GM18498 (cell line): ENCODE data around the gene GOLGA8T.
"Not testable (repeated sequence)": the region's sequence is repeated elsewhere in the genome, so short reads cannot be mapped to it uniquely, and the experiment has no call there.

ENCODE experiments used
- ATAC-seq: cut with Tn5 transposase; IDR thresholded peaks from one replicate; pipeline ENCODE4 v1.9.1; 2021; ENCODE audit warnings: mild to moderate bottlenecking, moderate library complexity; ENCODE audit not compliant: unreplicated experiment

Gene GOLGA8T, protein sequence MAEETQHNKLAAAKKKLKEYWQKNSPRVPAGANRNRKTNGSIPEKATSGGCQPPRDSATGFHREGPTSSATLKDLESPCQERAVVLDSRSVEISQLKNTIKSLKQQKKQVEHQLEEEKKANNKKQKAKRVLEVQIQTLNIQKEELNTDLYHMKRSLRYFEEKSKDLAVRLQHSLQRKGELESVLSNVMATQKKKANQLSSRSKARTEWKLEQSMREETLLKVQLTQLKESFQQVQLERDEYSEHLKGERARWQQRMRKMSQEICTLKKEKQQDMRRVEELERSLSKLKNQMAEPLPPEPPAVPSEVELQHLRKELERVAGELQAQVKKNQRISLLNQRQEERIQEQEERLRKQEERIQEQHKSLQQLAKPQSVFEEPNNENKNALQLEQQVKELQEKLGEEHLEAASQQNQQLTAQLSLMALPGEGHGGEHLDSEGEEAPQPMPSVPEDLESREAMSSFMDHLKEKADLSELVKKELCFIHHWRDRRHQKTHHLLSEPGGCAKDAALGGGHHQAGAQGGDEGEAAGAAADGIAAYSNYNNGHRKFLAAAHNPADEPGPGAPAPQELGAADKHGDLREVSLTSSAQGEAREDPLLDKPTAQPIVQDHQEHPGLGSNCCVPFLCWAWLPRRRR

GRCh38 chr15:30134751-30135150, at the start of gene GOLGA8T:
Gene GOLGA8T, plus strand, starts transcription at chr15:30135051. Its CDS starts 98 bp downstream, at chr15:30135149.
- ATAC-seq: not testable (repeated sequence)

DNA sequence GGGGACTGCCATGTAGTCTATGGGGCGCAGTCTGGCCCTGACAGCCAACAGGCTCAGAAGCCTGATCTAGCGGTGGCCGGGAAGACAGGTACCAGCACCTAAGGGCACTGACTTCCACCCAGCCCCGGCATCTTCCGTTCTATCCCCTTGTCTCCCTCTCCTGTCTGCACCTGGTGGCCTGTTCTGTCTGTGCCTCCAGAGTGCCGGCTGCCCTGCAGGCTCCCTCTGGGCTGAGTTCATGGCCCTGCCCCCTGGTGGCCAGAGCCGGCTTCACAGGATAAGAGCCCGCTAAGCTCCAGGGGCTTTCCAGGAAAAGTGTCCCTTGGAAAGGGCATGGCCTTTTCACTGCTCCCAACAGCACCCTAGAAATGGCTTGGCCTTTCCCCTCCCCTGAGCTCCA, 37.0 kb upstream of the GOLGA8T start:
- ATAC-seq: not testable (repeated sequence)

- not testable (repeated sequence) for ATAC-seq
These were observed 32.0 kb upstream of the GOLGA8T start for GRCh38 chr15:30102890-30103289.

DNA sequence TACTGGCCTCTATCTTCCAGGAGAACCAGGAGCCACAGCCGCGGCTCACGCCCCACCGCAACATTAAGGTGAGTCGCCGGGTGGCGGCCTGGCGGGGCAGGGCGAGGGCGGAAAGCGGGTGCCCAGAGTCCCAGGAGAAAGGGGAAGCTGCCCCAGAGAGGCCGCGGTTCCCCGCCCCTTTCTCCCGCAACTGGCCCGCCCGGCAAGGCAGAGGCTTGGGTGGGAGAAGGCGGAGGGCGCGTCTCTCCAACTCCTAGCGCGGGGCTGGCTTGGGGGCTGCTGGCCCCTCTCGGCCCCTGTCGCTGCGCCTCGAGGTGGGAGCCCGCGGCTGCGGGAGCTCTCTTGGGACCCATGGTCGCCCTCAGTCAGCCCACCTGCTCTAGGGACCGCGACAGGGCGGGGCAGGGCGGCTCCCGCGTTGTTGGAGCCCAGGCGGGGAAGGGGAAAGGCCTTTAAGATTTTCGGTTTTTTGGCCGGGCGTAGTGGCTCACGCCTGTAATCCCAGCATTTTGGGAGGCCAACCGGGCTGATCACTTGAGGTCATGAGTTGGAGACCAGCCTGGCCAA, 30.8 kb upstream of the GOLGA8T start:
- not testable (repeated sequence) for ATAC-seq

GRCh38 chr15:30110591-30110990, 24.3 kb upstream of the GOLGA8T start:
- ATAC-seq: not testable (repeated sequence)

GRCh38 chr15:30130066-30130465, 4.8 kb upstream of the GOLGA8T start:
- not testable (repeated sequence) for ATAC-seq

DNA sequence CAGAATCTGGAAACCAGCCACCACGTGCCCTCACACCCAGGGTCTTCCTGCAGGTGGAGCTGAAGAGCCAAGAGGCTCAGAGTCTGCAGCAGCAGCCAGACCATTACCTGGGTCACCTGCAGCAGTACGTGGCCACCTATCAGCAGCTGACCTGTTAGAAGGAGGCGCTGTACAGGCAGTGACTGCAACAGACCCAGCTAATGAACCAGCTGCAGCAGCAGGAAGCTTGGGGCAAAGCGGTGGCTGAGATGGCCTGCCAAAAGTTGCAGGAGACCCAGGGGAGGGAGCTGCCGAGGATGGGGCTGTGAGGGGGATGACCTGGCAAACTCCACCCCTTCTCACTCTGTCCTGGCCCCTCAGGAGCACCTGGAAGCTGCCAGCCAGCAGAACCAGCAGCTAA, 8.4 kb downstream of the GOLGA8T start:
- not testable (repeated sequence) for ATAC-seq

DNA sequence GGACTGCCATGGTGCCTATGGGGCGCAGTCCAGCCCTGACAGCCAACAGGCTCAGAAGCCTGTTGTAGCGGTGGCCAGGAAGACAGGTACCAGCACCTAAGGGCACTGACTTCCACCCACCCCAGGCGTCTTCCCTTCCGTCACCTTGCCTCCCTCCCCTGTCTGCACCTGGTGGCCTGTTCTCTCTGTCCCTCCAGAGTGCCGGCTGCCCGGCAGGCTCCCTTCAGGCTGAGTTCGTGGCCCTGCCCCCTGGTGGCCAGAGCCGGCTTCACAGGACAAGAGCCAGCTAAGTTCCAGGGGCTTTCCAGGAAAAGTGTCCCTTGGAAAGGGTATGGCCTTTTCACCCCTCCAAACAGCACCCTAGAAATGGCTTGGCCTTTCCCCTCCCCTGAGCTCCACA, 15.0 kb downstream of the GOLGA8T start:
- not testable (repeated sequence) for ATAC-seq

- not testable (repeated sequence) for ATAC-seq
These were observed 27.9 kb downstream of the GOLGA8T start for GRCh38 chr15:30162479-30163357.

DNA sequence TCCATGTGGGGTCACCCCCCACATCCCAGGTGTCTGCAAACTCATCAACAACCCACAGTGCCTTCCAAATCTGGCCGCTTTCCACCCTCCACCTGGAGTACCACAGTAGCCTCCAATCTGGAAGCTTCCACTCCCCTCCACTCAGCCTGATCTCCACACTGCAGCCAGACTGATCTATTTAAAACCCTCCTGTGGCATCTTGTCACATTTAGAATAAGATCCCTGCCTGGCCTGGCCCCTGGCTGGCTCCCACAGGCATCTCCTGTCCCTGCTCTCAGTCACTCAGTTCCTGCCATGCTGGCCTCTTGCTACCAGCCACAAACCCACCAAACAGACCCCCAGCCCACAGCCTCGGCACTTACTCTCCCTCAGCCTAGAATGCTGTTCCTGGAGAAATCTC, 28.9 kb downstream of the GOLGA8T start:
- not testable (repeated sequence) for ATAC-seq

DNA sequence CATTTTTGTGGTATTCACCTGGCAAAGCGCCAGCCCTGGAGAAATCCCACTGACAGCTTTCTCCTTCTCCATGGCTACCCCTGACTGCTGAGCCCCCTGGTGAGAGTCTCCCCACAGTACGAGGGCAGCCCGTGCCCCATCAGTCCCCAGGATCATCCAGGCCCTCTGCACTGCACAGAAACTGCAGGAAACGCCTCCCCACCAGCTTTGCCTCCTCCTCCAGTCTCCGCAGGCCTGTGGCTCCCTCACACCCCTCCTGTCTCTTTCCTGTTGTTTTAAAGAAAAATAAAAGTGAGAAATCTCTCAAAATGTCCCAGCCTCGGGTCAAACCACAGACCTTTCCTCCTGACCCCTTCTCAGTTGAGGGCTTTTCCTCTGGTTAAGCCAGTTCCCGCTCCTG, 29.4 kb downstream of the GOLGA8T start:
- ATAC-seq: not testable (repeated sequence)

GRCh38 chr15:30167403-30167802, 32.6 kb downstream of the GOLGA8T start:
- not testable (repeated sequence) for ATAC-seq

GRCh38 chr15:30167886-30168285, 33.0 kb downstream of the GOLGA8T start:
- ATAC-seq: not testable (repeated sequence)

GRCh38 chr15:30171452-30171851, 36.6 kb downstream of the GOLGA8T start:
- not testable (repeated sequence) for ATAC-seq

DNA sequence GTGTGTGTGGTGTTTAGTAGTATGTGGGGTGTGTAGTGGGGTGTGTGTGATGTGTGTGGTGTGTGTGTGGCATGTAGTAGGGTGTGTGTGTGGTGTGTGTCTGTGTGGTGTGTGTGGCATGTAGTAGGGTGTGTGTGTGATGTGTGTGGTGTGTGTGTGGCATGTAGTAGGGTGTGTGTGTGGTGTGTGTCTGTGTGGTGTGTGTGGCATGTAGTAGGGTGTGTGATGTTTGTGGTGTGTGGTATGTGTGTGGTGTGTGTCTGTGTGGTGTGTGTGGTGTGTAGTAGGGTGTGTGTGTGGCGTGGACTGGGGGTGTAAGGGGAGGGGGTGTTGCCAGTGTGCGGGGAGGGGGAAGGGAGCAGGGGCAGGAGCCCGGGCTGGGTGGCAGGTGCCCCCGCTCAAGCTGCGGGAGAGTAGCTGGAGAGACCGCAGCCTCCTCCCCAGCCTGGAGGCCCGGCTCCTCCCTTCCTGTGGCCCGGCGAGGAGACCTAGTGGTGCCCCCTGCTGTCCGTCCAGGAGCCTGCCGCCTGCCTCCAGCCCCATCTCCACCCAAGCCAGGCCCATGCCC, 38.3 kb downstream of the GOLGA8T start:
- not testable (repeated sequence) for ATAC-seq

DNA sequence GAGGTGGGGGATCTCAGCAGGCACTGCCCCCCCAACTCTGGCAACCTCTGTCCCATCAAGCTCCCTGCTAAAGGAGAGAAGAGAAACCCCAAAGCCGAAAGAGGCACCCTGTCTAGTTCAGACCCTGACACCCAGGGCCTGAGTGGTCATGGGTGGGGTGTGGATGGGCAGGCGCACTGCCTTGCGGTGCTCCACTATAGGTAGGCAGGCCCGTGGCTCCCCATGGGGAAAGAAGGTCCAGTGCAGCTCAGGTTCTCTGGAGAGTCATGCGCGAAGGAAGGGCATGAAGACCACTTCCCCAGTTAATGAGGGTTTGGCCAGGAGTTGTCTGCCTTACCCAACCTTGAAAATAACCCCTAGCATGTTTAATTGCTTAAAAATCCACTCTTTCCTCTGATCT, 40.4 kb downstream of the GOLGA8T start:
- ATAC-seq: not testable (repeated sequence)

DNA sequence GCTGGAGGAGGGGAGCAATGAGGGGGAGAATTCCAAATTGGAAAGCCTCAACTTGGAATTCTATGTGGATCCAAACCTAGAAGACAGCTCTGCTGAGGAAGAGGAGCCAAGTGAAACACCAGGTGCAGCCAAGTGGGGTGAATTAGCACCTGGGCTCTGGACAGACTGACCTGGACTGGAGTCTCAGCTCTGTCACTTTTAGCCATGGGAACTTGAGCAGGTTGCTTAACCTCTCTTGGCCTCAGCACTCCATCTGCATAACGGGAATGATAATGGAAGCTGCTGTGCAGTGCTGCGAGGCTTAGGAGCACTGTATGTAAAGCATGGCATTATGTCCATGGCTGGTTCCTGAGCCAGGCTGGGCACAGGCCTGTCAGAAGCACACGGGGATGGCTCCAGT, 41.8 kb downstream of the GOLGA8T start:
- ATAC-seq: not testable (repeated sequence)

DNA sequence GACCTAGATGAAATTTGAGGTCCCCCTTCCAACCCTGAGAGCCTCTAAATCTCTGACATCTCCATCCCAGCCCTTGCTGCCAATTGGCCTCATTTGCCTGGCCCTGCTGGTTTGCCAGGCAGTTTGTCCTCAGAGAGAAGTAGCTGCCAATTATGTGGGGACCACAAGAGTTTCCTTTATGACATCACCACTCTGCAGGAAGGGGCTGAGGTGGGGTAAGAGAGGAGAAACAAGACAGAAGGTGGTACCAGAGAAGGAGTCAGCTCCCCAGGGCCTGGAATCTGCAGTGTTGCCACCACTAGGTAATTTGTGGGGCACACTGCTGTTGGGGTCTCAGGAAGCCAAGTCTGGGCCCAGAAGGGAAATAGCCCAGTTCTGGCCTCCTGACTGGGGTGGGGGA, 45.0 kb downstream of the GOLGA8T start:
- ATAC-seq: not testable (repeated sequence)

DNA sequence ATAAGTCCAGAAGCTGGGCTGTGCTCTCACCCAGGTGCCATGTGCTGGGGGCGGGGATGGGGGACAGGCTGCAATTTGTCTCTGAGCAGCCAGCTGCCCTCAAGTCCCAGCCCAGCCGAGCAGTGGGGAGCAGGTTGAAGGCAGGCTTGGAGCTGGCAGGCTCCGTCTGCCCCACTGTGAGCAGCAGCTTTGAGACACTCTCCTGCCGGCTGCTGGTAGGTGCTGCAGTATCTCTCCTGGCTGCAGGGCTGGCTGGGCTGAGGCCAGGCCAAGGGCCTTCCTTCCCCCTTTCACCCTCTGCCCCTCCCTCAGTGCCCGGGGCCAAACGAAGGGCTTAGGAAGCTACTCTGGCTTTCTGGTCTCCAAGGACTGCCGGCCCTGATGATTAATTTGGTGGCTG, 50.6 kb downstream of the GOLGA8T start:
- ATAC-seq: not testable (repeated sequence)

DNA sequence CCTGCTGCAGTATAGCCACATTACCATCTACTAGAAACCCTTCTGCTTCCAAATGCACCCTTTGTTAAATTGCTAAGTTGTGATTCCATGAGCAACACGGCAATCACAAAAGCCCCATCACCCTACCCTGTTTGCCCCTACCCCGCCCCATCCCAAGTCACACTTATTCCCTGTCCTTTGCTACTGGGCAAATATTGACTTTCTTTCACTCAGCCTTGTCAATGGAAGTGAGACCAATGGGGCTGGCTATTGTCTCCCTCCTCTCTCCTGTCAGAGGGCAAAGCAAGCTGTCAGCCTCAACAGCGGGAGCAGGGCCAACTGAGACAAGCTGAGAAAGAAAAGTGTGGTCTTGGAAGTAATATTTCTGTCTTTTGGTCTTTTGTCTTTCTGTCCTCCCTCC, 52.6 kb downstream of the GOLGA8T start:
- not testable (repeated sequence) for ATAC-seq
